Measurements from ENCODE around the gene FTCD. TPM values are rescaled to one million over a fixed set of nuclear protein-coding genes. Genes with fewer than 3 reads are reported as not detected.
"Not testable (repeated sequence)": the region's sequence is repeated elsewhere in the genome, so short reads cannot be mapped to it uniquely, and the experiment has no call there.

The FTCD gene
- total RNA-seq, 1 experiment from 2014 or later: not detected

GRCh38 chr21:46181953-46182547, 26.7 kb upstream of the FTCD start:
- Histone ChIP-seq H3K4me3 (ENCODE audit: insufficient read depth, low read depth, low read length) (no peak overlapping the region), H3K36me3 (replicated peaks; ENCODE audit: control insufficient read depth, insufficient read depth, low read length) (no peaks in the 10 kb centered on the region), H3K27me3 (ENCODE audit: control insufficient read depth, insufficient read depth, low read length) (no peaks in the 10 kb centered on the region)
- DNase-seq: no peak

DNA sequence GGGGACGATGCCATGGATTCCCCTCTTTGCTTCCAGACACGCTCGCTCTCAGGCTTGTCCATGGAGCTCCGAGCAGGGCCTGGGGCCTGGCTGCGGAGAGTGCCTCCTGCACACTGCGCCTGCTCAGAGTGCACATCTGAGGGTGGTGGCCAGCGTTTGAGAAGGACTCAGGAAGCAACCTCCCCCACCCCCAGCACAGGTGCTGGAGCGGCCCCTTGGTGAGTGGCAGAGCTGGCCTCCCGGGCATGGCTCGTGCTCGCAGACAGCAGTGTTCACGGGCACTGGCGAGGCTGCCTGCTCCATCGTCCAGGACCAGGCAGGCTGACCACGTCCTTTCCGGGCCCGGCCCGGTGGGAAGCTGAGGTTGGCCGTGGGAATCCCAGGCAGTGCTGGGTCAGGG, 26.1 kb upstream of the FTCD start:
- no peaks in the 10 kb centered on the region for H3K36me3 ChIP-seq (replicated peaks; ENCODE audit: control insufficient read depth, insufficient read depth, low read length)
- DNase-seq: no peak
- H3K27me3 ChIP-seq (ENCODE audit: control insufficient read depth, insufficient read depth, low read length): no peaks in the 10 kb centered on the region
- H3K4me3 ChIP-seq (ENCODE audit: insufficient read depth, low read depth, low read length): no peak overlapping the region

DNA sequence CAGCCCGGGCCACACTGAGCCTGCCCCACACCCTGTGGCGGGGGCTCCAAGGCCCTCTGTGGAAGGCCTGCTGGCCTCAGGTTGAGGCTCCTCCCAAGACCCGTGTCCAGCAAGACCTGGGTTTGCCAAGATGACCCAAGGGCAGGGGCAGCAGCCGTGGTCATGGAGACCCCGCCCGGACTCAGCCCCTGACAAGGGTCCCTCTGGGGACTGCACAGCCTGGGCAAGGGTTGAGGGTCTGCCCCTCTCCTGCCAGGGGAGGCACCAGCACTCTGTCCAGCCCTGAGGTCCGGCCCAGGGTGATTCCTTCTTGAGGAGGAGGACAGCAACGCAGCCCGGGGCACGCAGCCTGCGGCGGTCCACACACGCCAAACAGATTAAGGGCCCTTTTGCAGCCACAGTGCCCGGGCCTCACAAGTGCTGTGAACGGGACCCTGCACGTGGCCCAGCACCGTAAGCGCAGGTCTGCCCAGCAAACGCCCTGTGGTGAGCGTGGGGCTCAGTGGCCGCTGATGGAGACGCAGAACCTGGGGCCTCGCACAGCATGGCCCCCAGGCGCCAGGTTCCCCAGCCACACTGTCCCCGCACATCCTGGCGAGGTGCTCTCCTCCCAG, 25.5 kb upstream of the FTCD start:
- DNase-seq: peak; percentile 57
- Histone ChIP-seq H3K36me3 (replicated peaks; ENCODE audit: control insufficient read depth, insufficient read depth, low read length) (no peaks in the 10 kb centered on the region), H3K4me3 (ENCODE audit: insufficient read depth, low read depth, low read length) (no peak overlapping the region), H3K27me3 (ENCODE audit: control insufficient read depth, insufficient read depth, low read length) (no peaks in the 10 kb centered on the region)

GRCh38 chr21:46180079-46180722, 24.8 kb upstream of the FTCD start:
- Histone ChIP-seq H3K36me3 (replicated peaks; ENCODE audit: control insufficient read depth, insufficient read depth, low read length) (no peaks in the 10 kb centered on the region), H3K27me3 (ENCODE audit: control insufficient read depth, insufficient read depth, low read length) (no peaks in the 10 kb centered on the region), H3K4me3 (ENCODE audit: insufficient read depth, low read depth, low read length) (no peak overlapping the region)
- DNase-seq: peak; percentile 62

DNA sequence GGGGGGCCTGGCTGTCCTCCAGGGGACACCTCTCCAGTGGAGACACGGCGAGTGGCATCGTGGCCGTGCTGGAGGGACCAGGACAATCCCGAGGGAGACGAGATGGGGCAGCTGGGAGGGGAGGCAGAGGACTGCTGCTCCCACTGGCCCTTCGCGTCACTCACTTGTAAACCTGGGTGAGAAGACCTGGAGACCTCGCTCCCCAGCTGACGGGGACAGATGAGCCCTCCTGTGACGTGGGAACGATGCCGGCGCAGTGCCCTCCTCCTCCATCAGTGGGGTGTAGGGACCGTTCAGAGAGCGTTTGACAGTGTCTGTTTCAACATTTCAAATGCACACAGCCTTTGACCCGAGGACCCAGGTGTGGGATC, 24.3 kb upstream of the FTCD start:
- no peaks in the 10 kb centered on the region for H3K27me3 ChIP-seq (ENCODE audit: control insufficient read depth, insufficient read depth, low read length)
- H3K36me3 ChIP-seq (replicated peaks; ENCODE audit: control insufficient read depth, insufficient read depth, low read length): no peaks in the 10 kb centered on the region
- no peak overlapping the region for H3K4me3 ChIP-seq (ENCODE audit: insufficient read depth, low read depth, low read length)
- DNase-seq: no peak

DNA sequence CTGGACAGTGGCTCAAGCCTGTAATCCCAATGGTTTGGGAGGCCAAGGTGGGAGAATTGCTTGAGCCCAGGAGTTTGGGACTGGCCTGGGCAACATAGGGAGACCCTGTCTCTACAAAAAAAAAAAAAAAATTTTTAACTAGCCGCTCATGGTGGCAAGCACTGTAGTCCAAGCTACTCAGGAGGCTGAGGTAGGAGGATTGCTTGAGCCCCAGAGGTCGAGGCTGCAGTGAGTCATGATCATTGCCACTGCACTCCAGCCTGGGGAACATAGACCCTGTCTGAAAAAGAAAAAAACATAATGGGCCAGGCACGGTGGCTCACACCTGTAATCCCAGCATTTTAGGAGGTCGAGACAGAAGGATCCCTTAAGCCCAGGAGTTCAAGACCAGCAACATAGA, 23.6 kb upstream of the FTCD start:
- no peak for DNase-seq
- no peak overlapping the region for H3K4me3 ChIP-seq (ENCODE audit: insufficient read depth, low read depth, low read length)
- no peaks in the 10 kb centered on the region for H3K27me3 ChIP-seq (ENCODE audit: control insufficient read depth, insufficient read depth, low read length)
- H3K36me3 ChIP-seq (replicated peaks; ENCODE audit: control insufficient read depth, insufficient read depth, low read length): no peaks in the 10 kb centered on the region

DNA sequence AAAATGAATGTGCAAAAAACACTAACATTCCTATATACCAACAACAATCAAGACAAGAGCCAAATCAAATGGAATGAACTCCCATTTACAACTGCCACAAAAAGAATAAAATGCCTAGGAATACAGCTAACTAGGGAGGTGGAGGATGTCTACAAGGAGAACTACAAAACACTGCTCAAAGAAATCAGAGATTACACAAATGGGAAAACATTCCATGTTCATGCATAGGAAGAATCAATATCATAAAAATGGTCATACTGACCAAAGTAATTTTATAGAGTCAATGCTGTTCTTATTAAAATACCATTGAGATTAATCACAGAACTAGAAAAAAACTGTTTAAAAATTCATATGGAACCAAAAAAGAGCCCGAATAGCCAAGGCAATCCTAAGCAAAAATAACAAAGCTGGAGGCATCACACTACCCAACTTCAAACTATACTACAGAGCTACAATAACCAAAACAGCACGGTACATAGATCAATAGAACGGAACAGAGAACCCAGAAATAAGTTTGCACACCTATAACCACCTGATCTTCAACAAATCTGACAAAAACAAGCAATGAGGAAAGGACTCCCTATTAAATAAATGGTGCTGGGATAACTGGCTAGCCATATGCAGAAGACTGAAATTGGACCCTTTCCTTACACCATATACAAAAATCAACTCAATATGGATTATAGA, 21.2 kb upstream of the FTCD start:
- H3K27me3 ChIP-seq (ENCODE audit: control insufficient read depth, insufficient read depth, low read length); H3K36me3 ChIP-seq (replicated peaks; ENCODE audit: control insufficient read depth, insufficient read depth, low read length); DNase-seq; H3K4me3 ChIP-seq (ENCODE audit: insufficient read depth, low read depth, low read length): not testable (repeated sequence)

DNA sequence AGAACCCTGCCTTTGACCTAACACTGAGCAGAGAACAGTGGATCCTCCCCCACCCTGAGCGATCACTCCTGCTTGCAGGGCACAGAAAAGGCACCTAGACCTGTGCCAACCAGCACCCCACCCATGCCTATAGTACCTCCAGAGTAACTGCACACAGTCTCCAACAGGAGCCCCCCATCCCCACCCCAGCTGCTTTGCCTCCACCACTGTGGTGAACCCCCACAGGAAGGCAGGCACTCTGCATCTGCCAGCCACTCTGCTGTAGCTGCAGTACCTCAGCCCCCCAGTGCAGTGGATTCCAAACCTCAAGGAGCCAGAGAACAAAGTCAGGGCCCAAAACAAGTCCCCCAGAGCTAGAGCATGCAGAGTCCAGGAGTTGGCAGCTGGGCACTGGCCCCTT, 18.2 kb upstream of the FTCD start:
- H3K27me3 ChIP-seq (ENCODE audit: control insufficient read depth, insufficient read depth, low read length): no peaks in the 10 kb centered on the region
- no peak overlapping the region for H3K4me3 ChIP-seq (ENCODE audit: insufficient read depth, low read depth, low read length)
- no peaks in the 10 kb centered on the region for H3K36me3 ChIP-seq (replicated peaks; ENCODE audit: control insufficient read depth, insufficient read depth, low read length)
- peak; percentile 29 for DNase-seq

DNA sequence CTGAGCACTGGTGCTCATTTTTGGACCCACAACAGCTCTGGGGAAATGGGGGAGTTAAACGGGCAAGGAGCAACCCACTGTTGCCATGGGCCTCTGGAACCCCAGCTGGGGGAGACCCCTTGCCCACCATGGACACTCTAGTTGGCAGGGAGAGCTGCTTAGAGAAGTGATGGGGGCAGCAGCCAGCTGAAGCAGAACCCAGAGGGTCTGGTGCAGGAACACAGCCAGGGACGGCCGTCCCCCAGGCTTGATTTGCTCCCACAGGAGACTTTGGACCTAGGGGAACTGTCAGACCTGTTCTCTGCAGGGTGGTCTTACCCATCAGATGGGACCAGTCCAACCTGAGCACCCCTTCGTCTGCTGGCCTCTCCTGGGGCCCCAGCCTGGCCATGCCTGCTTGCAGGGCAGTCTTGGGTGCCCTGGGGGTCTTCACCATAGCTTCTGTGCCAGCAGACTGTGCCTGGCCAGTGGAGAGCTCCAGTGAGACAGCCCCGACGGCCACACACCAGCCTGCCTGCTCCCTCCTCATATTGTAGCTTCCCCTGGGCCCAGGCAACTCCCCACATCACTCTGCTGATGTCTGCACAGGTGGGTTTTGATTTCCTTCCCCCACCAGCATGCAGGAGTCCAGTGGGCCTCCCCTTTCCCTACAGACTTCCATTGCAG, 17.6 kb upstream of the FTCD start:
- peak; percentile 21 for DNase-seq
- H3K36me3 ChIP-seq (replicated peaks; ENCODE audit: control insufficient read depth, insufficient read depth, low read length): no peaks in the 10 kb centered on the region
- H3K27me3 ChIP-seq (ENCODE audit: control insufficient read depth, insufficient read depth, low read length): no peaks in the 10 kb centered on the region
- H3K4me3 ChIP-seq (ENCODE audit: insufficient read depth, low read depth, low read length): no peak overlapping the region

DNA sequence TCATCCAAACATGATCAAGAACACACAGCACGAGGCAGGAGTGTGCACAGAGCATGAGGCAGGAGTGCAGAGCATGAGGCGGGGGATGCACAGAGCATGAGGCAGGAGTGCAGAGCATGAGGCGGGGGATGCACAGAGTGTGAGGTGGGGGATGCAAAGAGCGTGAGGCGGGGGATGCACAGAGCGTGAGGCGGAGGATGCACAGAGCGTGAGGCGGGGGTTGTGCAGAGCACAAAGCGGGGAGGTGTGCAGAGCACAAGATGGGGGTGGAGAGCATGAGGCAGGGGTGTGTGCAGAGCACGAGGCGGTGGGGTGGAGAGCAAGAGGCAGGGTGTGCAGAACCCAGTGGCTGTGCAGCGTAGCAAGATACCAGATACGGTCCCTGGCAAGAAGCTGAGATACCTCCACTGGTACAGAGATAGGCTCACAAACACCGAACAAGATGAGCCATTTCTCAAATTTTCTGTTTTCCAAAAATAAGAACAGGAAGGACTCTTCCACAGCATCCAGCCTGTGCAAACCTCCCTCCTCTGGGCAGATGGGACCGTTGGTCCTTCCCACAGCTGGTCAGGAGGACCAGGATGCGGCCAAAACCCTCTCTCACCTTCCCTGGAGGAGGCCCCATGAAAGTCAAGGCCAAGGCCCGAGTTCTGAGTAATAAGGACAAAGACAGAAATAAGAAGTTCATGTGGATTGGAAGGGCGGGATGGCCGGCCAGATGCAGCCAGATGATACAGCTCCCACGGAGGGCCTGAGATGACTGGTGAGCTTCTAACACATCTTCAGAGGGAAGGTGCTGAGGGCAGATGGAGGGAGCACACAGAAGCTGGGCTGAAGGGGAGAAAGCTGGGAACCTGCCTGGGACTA, 16.9 kb upstream of the FTCD start:
- no peak overlapping the region for H3K4me3 ChIP-seq (ENCODE audit: insufficient read depth, low read depth, low read length)
- no peaks in the 10 kb centered on the region for H3K27me3 ChIP-seq (ENCODE audit: control insufficient read depth, insufficient read depth, low read length)
- H3K36me3 ChIP-seq (replicated peaks; ENCODE audit: control insufficient read depth, insufficient read depth, low read length): no peaks in the 10 kb centered on the region
- peak; percentile 38 for DNase-seq

DNA sequence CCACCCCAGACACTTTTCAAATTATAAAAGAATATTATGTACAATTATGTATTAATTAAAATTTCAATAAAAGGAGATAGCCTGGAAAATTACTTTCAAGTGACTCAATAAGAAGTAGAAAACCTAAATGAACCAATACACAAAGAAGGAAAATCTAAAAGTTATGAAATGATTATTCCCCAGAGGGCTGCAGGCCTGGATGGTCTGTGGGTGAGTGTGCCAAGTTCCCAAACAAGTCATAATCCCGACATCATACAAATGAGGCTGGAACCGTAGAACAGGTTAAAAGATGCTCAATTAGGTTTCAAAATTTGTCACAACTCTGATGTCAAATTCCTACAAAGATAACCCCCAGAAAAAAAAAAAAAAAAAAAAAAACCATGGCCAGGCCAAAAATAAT, 16.2 kb upstream of the FTCD start:
- Histone ChIP-seq H3K36me3 (replicated peaks; ENCODE audit: control insufficient read depth, insufficient read depth, low read length) (no peaks in the 10 kb centered on the region), H3K27me3 (ENCODE audit: control insufficient read depth, insufficient read depth, low read length) (no peaks in the 10 kb centered on the region), H3K4me3 (ENCODE audit: insufficient read depth, low read depth, low read length) (no peak overlapping the region)
- DNase-seq: no peak

DNA sequence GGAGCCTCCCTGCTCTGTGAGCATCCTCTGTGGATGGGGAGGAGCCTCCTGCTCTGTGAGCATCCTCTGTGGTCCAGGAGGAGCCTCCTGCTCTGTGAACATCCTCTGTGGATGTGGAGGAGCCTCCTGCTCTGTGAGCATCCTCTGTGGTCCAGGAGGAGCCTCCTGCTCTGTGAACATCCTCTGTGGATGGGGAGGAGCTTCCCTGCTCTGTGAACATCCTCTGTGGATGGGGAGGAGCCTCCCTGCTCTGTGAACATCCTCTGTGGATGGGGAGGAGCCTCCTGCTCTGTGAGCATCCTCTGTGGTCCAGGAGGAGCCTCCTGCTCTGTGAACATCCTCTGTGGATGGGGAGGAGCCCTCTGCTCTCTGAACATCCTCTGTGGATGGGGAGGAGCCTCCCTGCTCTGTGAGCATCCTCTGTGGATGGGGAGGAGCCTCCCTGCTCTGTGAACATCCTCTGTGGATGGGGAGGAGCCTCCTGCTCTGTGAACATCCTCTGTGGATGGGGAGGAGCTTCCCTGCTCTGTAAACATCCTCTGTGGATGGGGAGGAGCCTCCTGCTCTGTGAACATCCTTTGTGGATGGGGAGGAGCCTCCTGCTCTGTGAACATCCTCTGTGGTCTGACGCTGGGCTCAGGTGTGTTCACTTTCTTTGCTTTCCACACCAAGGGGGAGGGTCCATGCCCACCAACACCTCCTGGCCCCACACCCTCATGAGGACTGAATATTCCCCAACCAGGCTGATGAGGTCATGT, 15.2 kb upstream of the FTCD start:
- H3K36me3 ChIP-seq (replicated peaks; ENCODE audit: control insufficient read depth, insufficient read depth, low read length); DNase-seq; H3K27me3 ChIP-seq (ENCODE audit: control insufficient read depth, insufficient read depth, low read length); H3K4me3 ChIP-seq (ENCODE audit: insufficient read depth, low read depth, low read length): not testable (repeated sequence)

- no peaks in the 10 kb centered on the region for H3K27me3 ChIP-seq (ENCODE audit: control insufficient read depth, insufficient read depth, low read length)
- H3K4me3 ChIP-seq (ENCODE audit: insufficient read depth, low read depth, low read length): no peak overlapping the region
- no peak for DNase-seq
- no peaks in the 10 kb centered on the region for H3K36me3 ChIP-seq (replicated peaks; ENCODE audit: control insufficient read depth, insufficient read depth, low read length)
Measured at GRCh38 chr21:46168659-46169386, 13.4 kb upstream of the FTCD start.

Measured in H7 (cell line).